Prostate gland (tissue), 2 donors: ENCODE measurements around the gene NFAM1. TPM values are rescaled to one million over a fixed set of nuclear protein-coding genes. Genes with fewer than 3 reads are reported as not detected.

Experiments used
- DNase-seq: peaks from one replicate; pipeline ENCODE4 v3.0.0-alpha.2; 2019; ENCODE audit warnings: low spot score
- H3K27ac ChIP-seq, 2 donors: fragments of 200-600 bp; sonication (generic); 2 replicates each; pipeline ENCODE4 v1.5.1; 2017 to 2019
- H3K27me3 ChIP-seq: fragments of 200-600 bp; sonication (generic); replicated peaks from 2 replicates; pipeline ENCODE4 v1.5.1; 2019; ENCODE audit not compliant: insufficient read depth
- H3K36me3 ChIP-seq, 2 donors: fragments of 200-600 bp; sonication (generic); 1 replicate in 1 of 2; 2 replicates in 1 of 2; pipeline versions ENCODE4 v1.5.1 to v1.8.1; 2017 to 2019
- H3K4me1 ChIP-seq: fragments of 200-600 bp; sonication (generic); replicated peaks from 2 replicates; pipeline ENCODE4 v1.5.1; 2019
- H3K4me3 ChIP-seq, 2 donors: fragments of 200-600 bp; sonication (generic); 2 replicates each; pipeline ENCODE4 v1.5.1; 2017 to 2019
- H3K9me3 ChIP-seq: fragments of 200-600 bp; sonication (generic); 2 replicates; pipeline ENCODE4 v1.5.1; 2017
- POLR2A ChIP-seq: fragments of 450-650 bp; IDR thresholded peaks from one replicate; pipeline ENCODE4 v1.6.1; 2016; ENCODE audit warnings: antibody characterized with exemption, mild to moderate bottlenecking
- POLR2AphosphoS5 ChIP-seq: sonication (generic); formaldehyde crosslinking; IDR thresholded peaks from one replicate; pipeline ENCODE4 v1.6.1; 2017; ENCODE audit warnings: antibody characterized with exemption
- WGBS: methylation state at CpG from one replicate; pipeline ENCODE4 v1.1.5; 2018; 5-methylcytosine and 5-hydroxymethylcytosine counted together
- intact Hi-C: fragments of 100-400 bp; cut with DNase I; formaldehyde crosslinking; loops from one replicate; pipeline ENCODE4 v1.14.2; 2022
- total RNA-seq, 2 donors: library from RNA; depleted of rRNA; stranded (reverse); fragments of >200 nt; gene quantifications; one replicate each; pipeline ENCODE4 v1.1.0, GENCODE V29; 2016
- TF ChIP-seq, protein P1 (sequence below), 4 experiments: fragments of 200-600 bp in 2 of 4; fragments of 450-650 bp in 2 of 4; sonication (generic) in 2 of 4; IDR thresholded peaks; 1 replicate in 3 of 4; 2 replicates in 1 of 4; pipeline ENCODE4 v1.5.1; 2016 to 2019; ENCODE audit warnings: antibody characterized with exemption in 4 of 4, mild to moderate bottlenecking in 2 of 4, moderate library complexity in 2 of 4

NFAM1 gene
- total RNA-seq, 2 donors from 2014 or later = 0.36 to 2.4 TPM

DNA sequence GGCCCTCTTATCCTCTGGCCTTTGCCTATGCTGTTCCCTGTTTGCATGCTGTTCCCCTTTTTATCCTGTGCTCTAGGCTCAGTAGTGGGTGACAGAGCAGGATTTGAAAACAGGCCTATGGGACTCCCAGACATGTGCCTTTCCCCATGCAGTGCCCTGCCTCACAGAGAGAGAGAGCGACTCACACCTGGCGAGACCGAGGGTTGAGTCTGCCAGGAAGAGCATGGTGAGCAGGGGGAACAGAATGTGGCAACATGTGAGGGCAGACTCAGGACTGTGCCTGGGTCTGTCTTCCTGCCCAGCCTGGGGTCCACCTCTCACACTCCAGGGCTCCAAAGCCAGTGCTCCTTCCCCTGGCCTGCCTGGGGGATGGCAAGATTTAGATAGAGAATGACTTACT is 75.0 kb downstream of the NFAM1 start:
- 44% methylated on average over 3 of the region's 3 CpGs for WGBS
- DNase-seq = no peak
- peaks cover 8% of the 10 kb centered on the region for H3K4me1 ChIP-seq
- H3K9me3 ChIP-seq = no peaks in the 10 kb centered on the region
- no peak overlapping the region for H3K4me3 ChIP-seq
- no peaks in the 10 kb centered on the region for H3K36me3 ChIP-seq
- H3K27ac ChIP-seq = peak overlapping the region; percentile 40 to 61
- no peaks in the 10 kb centered on the region for H3K27me3 ChIP-seq
- TF ChIP-seq POLR2A = no peak
- TF ChIP-seq POLR2AphosphoS5 = no peak
- TF ChIP-seq, protein P1, sequence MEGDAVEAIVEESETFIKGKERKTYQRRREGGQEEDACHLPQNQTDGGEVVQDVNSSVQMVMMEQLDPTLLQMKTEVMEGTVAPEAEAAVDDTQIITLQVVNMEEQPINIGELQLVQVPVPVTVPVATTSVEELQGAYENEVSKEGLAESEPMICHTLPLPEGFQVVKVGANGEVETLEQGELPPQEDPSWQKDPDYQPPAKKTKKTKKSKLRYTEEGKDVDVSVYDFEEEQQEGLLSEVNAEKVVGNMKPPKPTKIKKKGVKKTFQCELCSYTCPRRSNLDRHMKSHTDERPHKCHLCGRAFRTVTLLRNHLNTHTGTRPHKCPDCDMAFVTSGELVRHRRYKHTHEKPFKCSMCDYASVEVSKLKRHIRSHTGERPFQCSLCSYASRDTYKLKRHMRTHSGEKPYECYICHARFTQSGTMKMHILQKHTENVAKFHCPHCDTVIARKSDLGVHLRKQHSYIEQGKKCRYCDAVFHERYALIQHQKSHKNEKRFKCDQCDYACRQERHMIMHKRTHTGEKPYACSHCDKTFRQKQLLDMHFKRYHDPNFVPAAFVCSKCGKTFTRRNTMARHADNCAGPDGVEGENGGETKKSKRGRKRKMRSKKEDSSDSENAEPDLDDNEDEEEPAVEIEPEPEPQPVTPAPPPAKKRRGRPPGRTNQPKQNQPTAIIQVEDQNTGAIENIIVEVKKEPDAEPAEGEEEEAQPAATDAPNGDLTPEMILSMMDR (IDR thresholded peaks at IDR 0.05) = no peak
- intact Hi-C loops = loop anchor here (10.0 kb wide), 1 partner anchor 58 kb away; no protein-coding TSS in a partner anchor

DNA sequence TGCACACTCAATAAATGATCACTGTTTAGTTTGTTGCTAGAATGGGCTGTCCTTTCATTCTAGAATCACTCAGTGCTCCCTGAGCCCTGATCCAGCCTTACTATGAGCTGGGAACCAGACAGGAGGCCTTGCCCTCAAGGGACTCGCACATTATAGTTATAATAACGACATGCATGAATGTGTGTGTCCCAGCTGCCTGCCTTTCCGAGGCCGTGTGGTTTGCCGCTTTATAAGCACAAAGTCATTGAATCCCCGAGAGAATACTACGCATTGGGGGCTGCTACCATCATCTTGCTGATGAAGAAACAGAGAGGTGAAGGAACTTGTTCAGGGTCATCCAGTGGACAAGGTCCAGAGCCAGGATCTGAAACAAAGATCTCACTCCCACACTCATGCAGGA is 75.7 kb downstream of the NFAM1 start:
- Histone ChIP-seq H3K9me3 (no peaks in the 10 kb centered on the region), H3K4me3 (no peak overlapping the region), H3K4me1 (peaks cover 8% of the 10 kb centered on the region), H3K27ac (no peak overlapping the region), H3K27me3 (no peaks in the 10 kb centered on the region), H3K36me3 (no peaks in the 10 kb centered on the region)
- no peak for DNase-seq
- TF ChIP-seq, protein P1 (IDR thresholded peaks at IDR 0.05) = no peak
- TF ChIP-seq POLR2AphosphoS5 (no peak), POLR2A (no peak)
- intact Hi-C loops = loop anchor here (10.0 kb wide), 1 partner anchor 58 kb away; no protein-coding TSS in a partner anchor
- 92% methylated on average over 7 of the region's 7 CpGs for WGBS

DNA sequence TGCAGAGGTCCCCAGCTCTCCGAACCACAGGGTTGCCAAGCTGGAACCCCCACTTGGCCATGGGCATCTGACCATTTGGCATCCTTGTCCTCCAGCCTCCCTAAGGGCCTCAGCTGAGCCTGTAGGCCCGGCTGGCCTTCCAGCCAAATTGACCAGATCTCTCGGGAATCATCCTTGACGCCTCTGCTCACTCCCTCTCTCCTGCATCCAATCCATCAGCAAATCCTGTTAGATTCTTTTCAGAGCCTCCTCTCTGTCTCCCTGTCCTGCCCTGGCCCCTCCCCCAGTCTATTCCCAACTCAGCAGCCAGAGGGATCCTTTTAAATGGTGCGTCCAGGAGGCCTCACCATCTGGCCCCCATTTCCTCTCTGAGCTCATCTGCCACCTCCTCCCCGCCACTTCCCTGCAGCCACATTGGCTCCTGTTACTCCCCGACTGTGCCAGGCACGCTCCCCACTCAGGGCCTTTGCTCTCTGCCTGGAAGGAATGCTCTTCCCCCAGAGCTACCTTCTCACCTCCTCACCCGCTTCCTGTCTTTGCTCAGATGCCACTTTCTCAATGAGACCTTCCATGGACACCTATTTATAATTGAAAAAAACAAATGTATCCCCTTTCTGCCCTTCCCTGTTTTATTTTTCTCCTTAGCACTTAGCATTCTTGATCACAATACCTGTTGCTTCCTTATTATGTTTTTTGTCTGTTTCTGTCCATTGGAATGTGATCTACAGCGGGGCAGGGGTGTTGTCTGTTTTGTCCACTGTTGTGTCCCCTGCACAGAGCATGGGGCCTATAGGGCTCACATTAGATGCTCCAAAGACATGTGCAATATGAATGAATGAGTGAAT is 78.1 kb downstream of the NFAM1 start:
- Histone ChIP-seq H3K27ac (no peak overlapping the region), H3K36me3 (no peaks in the 10 kb centered on the region), H3K27me3 (no peaks in the 10 kb centered on the region), H3K9me3 (no peaks in the 10 kb centered on the region), H3K4me3 (no peak overlapping the region), H3K4me1 (peaks cover 8% of the 10 kb centered on the region)
- DNase-seq = no peak
- intact Hi-C loops = loop anchor here (10.0 kb wide), 1 partner anchor 61 kb away; no protein-coding TSS in a partner anchor
- WGBS = 57% methylated on average over 10 of the region's 10 CpGs
- TF ChIP-seq, protein P1 (IDR thresholded peaks at IDR 0.05) = no peak
- no peak for TF ChIP-seq POLR2AphosphoS5
- TF ChIP-seq POLR2A = no peak

DNA sequence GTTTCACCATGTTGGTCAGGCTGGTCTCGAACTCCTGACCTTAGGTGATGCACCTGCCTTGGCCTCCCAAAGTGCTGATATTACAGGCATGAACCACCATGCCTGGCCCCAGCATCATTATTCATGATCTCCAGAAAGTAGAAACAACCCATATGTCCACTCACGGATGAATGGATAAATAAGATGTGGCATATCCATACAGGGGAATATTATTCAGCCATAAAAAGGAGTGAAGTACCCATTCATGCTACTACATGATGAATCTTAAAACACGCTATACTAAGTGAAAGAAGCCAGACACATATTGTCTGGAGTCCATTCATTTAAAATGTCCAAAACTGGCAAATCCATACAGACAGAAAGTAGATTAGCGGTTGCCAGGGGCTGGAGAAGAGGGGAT is 81.8 kb downstream of the NFAM1 start:
- intact Hi-C loops = loop anchor here (10.0 kb wide), 1 partner anchor 64 kb away; no protein-coding TSS in a partner anchor
- Histone ChIP-seq H3K4me1 (no peaks in the 10 kb centered on the region), H3K27me3 (no peaks in the 10 kb centered on the region), H3K4me3 (no peak overlapping the region), H3K27ac (no peak overlapping the region), H3K9me3 (no peaks in the 10 kb centered on the region), H3K36me3 (no peaks in the 10 kb centered on the region)
- TF ChIP-seq POLR2A (no peak), POLR2AphosphoS5 (no peak)
- TF ChIP-seq, protein P1 (IDR thresholded peaks at IDR 0.05) = no peak
- no peak for DNase-seq
- WGBS = 97% methylated on average over 4 of the region's 4 CpGs
